ENCODE results near the gene ZDHHC8.

The ZDHHC8 gene

GRCh38 chr22:20177217-20177911, 45.8 kb downstream of the ZDHHC8 start:
- H3K4me3 ChIP-seq = no peak overlapping the region
- H3K27ac ChIP-seq = no peak overlapping the region
- H3K9ac ChIP-seq (ENCODE audit: insufficient read length) = no peak overlapping the region

GRCh38 chr22:20178075-20178914, 46.7 kb downstream of the ZDHHC8 start:
- no peaks in the 10 kb centered on the region for H3K36me3 ChIP-seq (ENCODE audit: insufficient read depth, low read length)
- no peak overlapping the region for H3K4me3 ChIP-seq
- no peak for DNase-seq (ENCODE audit: low read depth, low spot score)
- no peaks in the 10 kb centered on the region for H3K9me3 ChIP-seq (ENCODE audit: low read depth, low read length)
- H3K27ac ChIP-seq = no peak overlapping the region
- TF ChIP-seq FOXP2 (optimal IDR thresholded peaks at IDR 0.05; ENCODE audit: control extremely low read depth, extremely low read length, insufficient read depth) = no peak
- no peak for TF ChIP-seq POLR2AphosphoS5 (IDR thresholded peaks at IDR 0.05; ENCODE audit: borderline replicate concordance, low read depth, low read length)
- no peak for TF ChIP-seq EZH2 (IDR thresholded peaks at IDR 0.05)
- no peak overlapping the region for H3K9ac ChIP-seq (ENCODE audit: insufficient read length)

More at GRCh38 chr22:20177217-20177911, 45.8 kb downstream of the ZDHHC8 start:
- no peaks in the 10 kb centered on the region for H3K36me3 ChIP-seq (ENCODE audit: insufficient read depth, low read length)
- H3K9me3 ChIP-seq (ENCODE audit: low read depth, low read length) = no peaks in the 10 kb centered on the region
- TF ChIP-seq FOXP2 (optimal IDR thresholded peaks at IDR 0.05; ENCODE audit: control extremely low read depth, extremely low read length, insufficient read depth) = no peak
- no peak for DNase-seq (ENCODE audit: low read depth, low spot score)

GRCh38 chr22:20178915-20179227, 47.3 kb downstream of the ZDHHC8 start:
- TF ChIP-seq FOXP2 (optimal IDR thresholded peaks at IDR 0.05; ENCODE audit: control extremely low read depth, extremely low read length, insufficient read depth) (no peak), POLR2AphosphoS5 (IDR thresholded peaks at IDR 0.05; ENCODE audit: borderline replicate concordance, low read depth, low read length) (no peak), EZH2 (IDR thresholded peaks at IDR 0.05) (no peak)
- Histone ChIP-seq H3K4me3 (no peak overlapping the region), H3K9ac (ENCODE audit: insufficient read length) (no peak overlapping the region), H3K27ac (no peak overlapping the region), H3K36me3 (ENCODE audit: insufficient read depth, low read length) (no peaks in the 10 kb centered on the region), H3K9me3 (ENCODE audit: low read depth, low read length) (no peaks in the 10 kb centered on the region)
- DNase-seq (ENCODE audit: low read depth, low spot score) = no peak

- no peak overlapping the region for H3K4me3 ChIP-seq
- TF ChIP-seq EZH2 (IDR thresholded peaks at IDR 0.05) = no peak
- no peak for TF ChIP-seq POLR2AphosphoS5 (IDR thresholded peaks at IDR 0.05; ENCODE audit: borderline replicate concordance, low read depth, low read length)
- TF ChIP-seq FOXP2 (optimal IDR thresholded peaks at IDR 0.05; ENCODE audit: control extremely low read depth, extremely low read length, insufficient read depth) = no peak
- H3K36me3 ChIP-seq (ENCODE audit: insufficient read depth, low read length) = no peaks in the 10 kb centered on the region
- H3K27ac ChIP-seq = no peak overlapping the region
- DNase-seq (ENCODE audit: low read depth, low spot score) = no peak
- no peaks in the 10 kb centered on the region for H3K9me3 ChIP-seq (ENCODE audit: low read depth, low read length)
- no peak overlapping the region for H3K9ac ChIP-seq (ENCODE audit: insufficient read length)
These were observed 48.0 kb downstream of the ZDHHC8 start for GRCh38 chr22:20179455-20180244.

- H3K9ac ChIP-seq (ENCODE audit: insufficient read length) = no peak overlapping the region
- no peak for TF ChIP-seq FOXP2 (optimal IDR thresholded peaks at IDR 0.05; ENCODE audit: control extremely low read depth, extremely low read length, insufficient read depth)
- no peak for TF ChIP-seq POLR2AphosphoS5 (IDR thresholded peaks at IDR 0.05; ENCODE audit: borderline replicate concordance, low read depth, low read length)
- no peak for TF ChIP-seq EZH2 (IDR thresholded peaks at IDR 0.05)
- no peaks in the 10 kb centered on the region for H3K36me3 ChIP-seq (ENCODE audit: insufficient read depth, low read length)
These were observed 48.6 kb downstream of the ZDHHC8 start for GRCh38 chr22:20180245-20180630.

GRCh38 chr22:20180640-20181039, 49.0 kb downstream of the ZDHHC8 start:
- H3K9me3 ChIP-seq (ENCODE audit: low read depth, low read length) = no peaks in the 10 kb centered on the region
- H3K4me3 ChIP-seq = no peak overlapping the region
- TF ChIP-seq FOXP2 (optimal IDR thresholded peaks at IDR 0.05; ENCODE audit: control extremely low read depth, extremely low read length, insufficient read depth) = no peak
- TF ChIP-seq POLR2AphosphoS5 (IDR thresholded peaks at IDR 0.05; ENCODE audit: borderline replicate concordance, low read depth, low read length) = no peak
- no peak for TF ChIP-seq EZH2 (IDR thresholded peaks at IDR 0.05)
- H3K9ac ChIP-seq (ENCODE audit: insufficient read length) = no peak overlapping the region
- H3K36me3 ChIP-seq (ENCODE audit: insufficient read depth, low read length) = no peaks in the 10 kb centered on the region
- no peak for DNase-seq (ENCODE audit: low read depth, low spot score)
- H3K27ac ChIP-seq = no peak overlapping the region

More at GRCh38 chr22:20180245-20180630, 48.6 kb downstream of the ZDHHC8 start:
- H3K27ac ChIP-seq = no peak overlapping the region
- H3K9me3 ChIP-seq (ENCODE audit: low read depth, low read length) = no peaks in the 10 kb centered on the region
- no peak for DNase-seq (ENCODE audit: low read depth, low spot score)
- no peak overlapping the region for H3K4me3 ChIP-seq

GRCh38 chr22:20181194-20181883, 49.7 kb downstream of the ZDHHC8 start:
- Histone ChIP-seq H3K9me3 (ENCODE audit: low read depth, low read length) (no peaks in the 10 kb centered on the region), H3K4me3 (no peak overlapping the region), H3K27ac (no peak overlapping the region), H3K9ac (ENCODE audit: insufficient read length) (no peak overlapping the region), H3K36me3 (ENCODE audit: insufficient read depth, low read length) (no peaks in the 10 kb centered on the region)
- no peak for TF ChIP-seq EZH2 (IDR thresholded peaks at IDR 0.05)
- TF ChIP-seq FOXP2 (optimal IDR thresholded peaks at IDR 0.05; ENCODE audit: control extremely low read depth, extremely low read length, insufficient read depth) = no peak
- no peak for TF ChIP-seq POLR2AphosphoS5 (IDR thresholded peaks at IDR 0.05; ENCODE audit: borderline replicate concordance, low read depth, low read length)
- DNase-seq (ENCODE audit: low read depth, low spot score) = no peak

GRCh38 chr22:20181884-20182236, 50.3 kb downstream of the ZDHHC8 start:
- no peak overlapping the region for H3K27ac ChIP-seq
- TF ChIP-seq EZH2 (IDR thresholded peaks at IDR 0.05) = no peak
- TF ChIP-seq POLR2AphosphoS5 (IDR thresholded peaks at IDR 0.05; ENCODE audit: borderline replicate concordance, low read depth, low read length) = no peak
- no peak for TF ChIP-seq FOXP2 (optimal IDR thresholded peaks at IDR 0.05; ENCODE audit: control extremely low read depth, extremely low read length, insufficient read depth)
- H3K9ac ChIP-seq (ENCODE audit: insufficient read length) = no peak overlapping the region
- no peaks in the 10 kb centered on the region for H3K9me3 ChIP-seq (ENCODE audit: low read depth, low read length)
- no peak for DNase-seq (ENCODE audit: low read depth, low spot score)
- no peak overlapping the region for H3K4me3 ChIP-seq
- no peaks in the 10 kb centered on the region for H3K36me3 ChIP-seq (ENCODE audit: insufficient read depth, low read length)

Data from SK-N-MC (cell line).